Activated CD8-positive, alpha-beta T cell treated with anti-CD3 and anti-CD28 coated beads, Interleukin-2, amount 10 ng/mL, durations not matched to agents 7 days and 5 days (primary cell): ENCODE data around the gene HORMAD2. TPM values are rescaled to one million over a fixed set of nuclear protein-coding genes. Genes with fewer than 3 reads are reported as not detected.
A peak's percentile ranks its signal among the peaks of the same experiment; 100 is the strongest.

Source experiments
- ATAC-seq: fragments of 150-1000 bp; cut with Tn5 transposase; one replicate; pipeline ENCODE4 v1.10.0; 2021; ENCODE audit warnings: moderate library complexity
- CTCF ChIA-PET: fragments of 350-600 bp; sonication (Branson Sonifier 250); formaldehyde crosslinking; loops from one replicate; lab custom pipeline; 2021; ENCODE audit warnings: antibody characterized with exemption; lab: Charles Lee
- POLR2A ChIA-PET: fragments of 350-600 bp; sonication (Branson Sonifier 250); formaldehyde crosslinking; loops from one replicate; lab custom pipeline; 2021; ENCODE audit warnings: antibody characterized with exemption; lab: Charles Lee
- DNase-seq: peaks from one replicate; pipeline ENCODE4 v3.0.0-alpha.2; 2020
- H3K27ac Mint-ChIP-seq: one replicate; pipeline ENCODE4 v1.8.0; 2021; ENCODE audit warnings: mild to moderate bottlenecking, mixed read lengths
- H3K27me3 Mint-ChIP-seq: one replicate; pipeline ENCODE4 v1.8.0; 2021; ENCODE audit warnings: low read depth, mixed read lengths
- H3K36me3 Mint-ChIP-seq: one replicate; pipeline ENCODE4 v1.8.0; 2021; ENCODE audit warnings: low read depth, mixed read lengths
- H3K4me1 Mint-ChIP-seq: one replicate; pipeline ENCODE4 v1.8.0; 2021; ENCODE audit warnings: low read depth, mixed read lengths
- H3K4me3 Mint-ChIP-seq: one replicate; pipeline ENCODE4 v1.8.0; 2021; ENCODE audit warnings: mild to moderate bottlenecking, mixed read lengths
- H3K9me3 Mint-ChIP-seq: one replicate; pipeline ENCODE4 v1.8.0; 2022; ENCODE audit warnings: mixed read lengths; ENCODE audit not compliant: insufficient read depth
- total RNA-seq, 2 experiments: library from RNA; stranded (reverse); gene quantifications; one replicate each; pipeline ENCODE4 v1.2.3, GENCODE V29; 2021

Gene HORMAD2
- total RNA-seq, 2 experiments from 2014 or later: not detected

DNA sequence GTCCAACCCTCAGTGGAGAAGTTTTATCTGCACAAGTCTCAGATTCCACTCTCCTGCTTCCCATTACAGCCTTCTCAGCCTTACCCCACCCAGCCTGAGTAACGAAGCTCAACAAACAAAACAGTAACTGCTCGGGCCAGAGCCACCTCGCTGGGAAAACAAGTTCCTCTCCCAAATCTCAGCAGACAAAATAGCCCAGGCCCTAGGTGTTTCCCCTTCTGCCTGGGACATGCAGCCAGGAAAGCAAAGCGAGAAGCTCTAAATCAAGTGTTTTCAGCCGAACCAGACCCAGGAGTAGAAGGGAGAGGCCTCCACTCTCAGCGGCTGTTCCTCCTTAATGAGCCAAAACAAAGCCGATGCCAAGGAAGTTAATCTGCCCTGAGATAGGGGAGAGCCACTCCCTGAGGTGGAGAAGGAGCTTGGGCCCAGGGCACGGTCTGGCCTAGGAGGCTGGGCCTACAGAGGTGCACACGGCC is 122.3 kb downstream of the HORMAD2 start:
- Mint-ChIP-seq H3K27ac (no peak overlapping the region), H3K4me1 (peaks cover 56% of the 10 kb centered on the region), H3K36me3 (peaks cover 10% of the 10 kb centered on the region), H3K9me3 (no peaks in the 10 kb centered on the region), H3K27me3 (no peaks in the 10 kb centered on the region), H3K4me3 (no peak overlapping the region)
- ChIA-PET CTCF (interaction anchor here (0.7 to 1.4 kb wide), 3 partner anchors 9 to 55 kb away, joined by 3 to 4 read pairs (median 3); no protein-coding TSS in a partner anchor), POLR2A (interaction anchor here (0.7 kb wide), 1 partner anchor 43 kb away, joined by 3 read pairs; no protein-coding TSS in a partner anchor)
- no peak for ATAC-seq
- no peak for DNase-seq

DNA sequence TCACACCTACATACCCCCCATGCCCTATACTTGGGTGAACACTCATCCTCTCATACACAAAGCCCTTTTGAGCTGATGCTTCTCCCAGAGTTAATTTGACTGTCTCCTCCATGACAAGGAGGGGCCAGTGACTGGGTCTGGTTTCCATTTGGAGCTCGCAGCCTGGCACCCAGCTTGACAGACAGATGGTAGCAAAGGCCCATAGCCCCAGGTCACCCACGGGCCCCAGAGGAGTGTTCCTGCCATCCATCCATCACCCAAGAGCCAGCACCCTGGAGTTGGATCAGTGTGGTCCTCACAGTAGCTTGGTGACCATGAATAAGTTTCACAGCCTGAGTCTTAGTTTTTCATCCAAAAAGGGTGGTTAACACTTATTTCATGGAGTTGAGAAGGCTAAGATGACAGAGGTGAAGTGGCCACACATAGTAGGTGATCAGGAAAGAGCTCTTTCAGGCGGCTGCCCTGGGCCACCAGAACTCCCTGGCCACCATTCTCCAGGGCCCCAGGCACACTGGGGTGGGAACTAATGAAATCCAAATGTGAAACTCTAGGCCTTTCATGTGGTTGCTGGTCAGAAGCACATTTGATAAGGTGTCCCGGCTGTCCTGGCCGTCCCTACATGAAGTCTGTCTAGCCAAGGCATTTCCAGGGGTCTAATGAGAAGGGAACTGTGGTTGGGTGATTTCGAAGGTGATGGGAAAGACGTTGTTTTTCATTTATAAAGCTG is 123.9 kb downstream of the HORMAD2 start:
- H3K4me3 Mint-ChIP-seq: no peak overlapping the region
- POLR2A ChIA-PET: interaction anchor here (0.7 to 0.9 kb wide), 2 partner anchors 10 to 26 kb away, joined by 4 to 5 read pairs; no protein-coding TSS in a partner anchor
- H3K27ac Mint-ChIP-seq: peak overlapping the region; percentile 30
- DNase-seq (no peak), ATAC-seq (no peak)
- CTCF ChIA-PET: interaction anchor here (0.6 to 1.2 kb wide), 4 partner anchors 11 to 1072 kb away, joined by 3 to 4 read pairs (median 3); no protein-coding TSS in a partner anchor
- H3K9me3 Mint-ChIP-seq: no peaks in the 10 kb centered on the region
- H3K4me1 Mint-ChIP-seq: peaks cover 56% of the 10 kb centered on the region
- H3K36me3 Mint-ChIP-seq: peaks cover 10% of the 10 kb centered on the region
- no peaks in the 10 kb centered on the region for H3K27me3 Mint-ChIP-seq

DNA sequence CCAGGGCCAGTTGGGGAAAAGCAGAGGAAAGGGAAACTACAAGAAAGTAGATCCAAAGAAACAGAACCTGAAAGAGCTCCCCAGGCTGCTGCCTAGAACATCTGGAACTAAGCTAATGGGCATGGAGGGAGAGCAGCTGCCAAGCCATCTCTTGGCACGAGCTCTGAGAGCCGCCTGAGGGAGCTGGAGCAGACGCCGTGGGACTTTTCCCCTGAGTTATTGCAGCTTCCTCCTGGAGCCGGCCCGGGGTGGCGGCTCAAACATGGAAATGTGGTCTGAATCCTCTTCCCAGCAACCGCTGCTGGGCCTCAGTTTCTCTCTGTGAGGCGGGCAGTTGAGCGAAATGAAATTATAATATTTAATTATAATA is 124.5 kb downstream of the HORMAD2 start:
- H3K27ac Mint-ChIP-seq: peak overlapping the region; percentile 30
- H3K36me3 Mint-ChIP-seq: peaks cover 10% of the 10 kb centered on the region
- no peak for ATAC-seq
- H3K27me3 Mint-ChIP-seq: no peaks in the 10 kb centered on the region
- no peaks in the 10 kb centered on the region for H3K9me3 Mint-ChIP-seq
- ChIA-PET POLR2A (interaction anchor here (0.7 kb wide), 1 partner anchor 10 kb away, joined by 4 read pairs; no protein-coding TSS in a partner anchor), CTCF (interaction anchor here (0.6 to 1.2 kb wide), 4 partner anchors 10 to 1072 kb away, joined by 3 to 4 read pairs (median 3); no protein-coding TSS in a partner anchor)
- peaks cover 57% of the 10 kb centered on the region for H3K4me1 Mint-ChIP-seq
- no peak for DNase-seq
- no peak overlapping the region for H3K4me3 Mint-ChIP-seq

DNA sequence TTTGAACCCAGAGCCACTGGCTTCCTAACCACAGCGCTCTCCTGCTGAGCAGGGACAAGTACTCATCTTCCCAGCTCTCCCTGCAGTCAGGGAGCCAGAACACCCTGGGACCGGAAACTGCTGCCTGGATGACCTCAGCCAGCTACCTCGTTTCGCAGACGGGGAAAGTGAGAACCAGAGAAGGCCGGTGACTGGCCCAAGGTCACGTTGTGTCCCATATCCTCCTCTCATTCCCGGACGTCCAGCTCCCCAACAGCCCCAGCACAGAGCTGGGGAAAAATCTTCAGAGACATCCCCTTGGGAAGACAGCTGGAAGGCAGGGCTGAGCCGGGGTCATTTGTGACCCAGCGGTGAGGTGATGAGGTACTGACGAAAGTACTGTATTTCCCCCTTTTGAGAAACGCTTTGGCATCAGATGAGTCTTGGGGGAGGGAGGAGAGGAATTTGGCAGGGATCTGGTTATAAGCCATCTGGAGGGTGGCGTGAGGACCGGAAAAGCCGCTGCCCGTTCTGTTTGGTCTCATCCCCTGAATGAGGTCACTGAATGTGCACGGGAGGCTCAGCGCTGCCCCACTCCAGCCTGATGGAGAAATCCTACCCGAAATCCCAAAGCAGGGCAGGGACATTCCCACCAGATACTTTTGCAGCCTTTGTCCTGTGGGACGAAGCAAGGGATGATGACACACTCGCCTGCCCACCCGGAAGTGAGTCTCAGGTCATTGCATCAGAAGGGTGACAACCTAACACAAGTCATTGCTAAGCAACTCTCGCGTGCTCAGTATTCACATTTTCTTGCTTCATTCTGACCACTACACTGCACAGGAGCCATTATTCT is 125.2 kb downstream of the HORMAD2 start:
- ATAC-seq (no peak), DNase-seq (no peak)
- ChIA-PET POLR2A (no interaction called here), CTCF (interaction anchor here (1.2 to 2.2 kb wide), 2 partner anchors 9 to 10 kb away, joined by 3 to 6 read pairs; no protein-coding TSS in a partner anchor)
- Mint-ChIP-seq H3K4me3 (no peak overlapping the region), H3K4me1 (peaks cover 64% of the 10 kb centered on the region), H3K9me3 (no peaks in the 10 kb centered on the region), H3K36me3 (peaks cover 10% of the 10 kb centered on the region), H3K27me3 (no peaks in the 10 kb centered on the region), H3K27ac (peak overlapping the region; percentile 77)

DNA sequence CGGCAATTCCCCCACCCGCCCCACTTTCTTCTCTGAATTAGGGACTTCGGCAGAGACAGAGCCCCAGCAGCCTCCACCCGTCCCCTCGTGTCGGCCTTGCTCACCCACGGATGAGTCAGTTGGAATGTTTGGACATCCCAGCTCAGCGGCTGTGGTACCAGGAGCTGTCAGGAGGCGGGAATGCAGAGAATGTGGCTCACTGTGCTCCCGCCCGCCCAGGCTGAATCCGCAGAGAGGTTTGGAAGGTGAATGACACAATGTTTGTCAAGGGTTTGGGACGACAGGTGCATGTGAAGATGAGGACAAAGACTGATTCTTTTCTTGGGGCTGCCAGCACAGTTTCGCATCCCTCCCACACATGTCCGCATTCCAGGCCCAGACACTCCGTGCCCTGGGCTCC is 126.7 kb downstream of the HORMAD2 start:
- DNase-seq: no peak
- POLR2A ChIA-PET: no interaction called here
- Mint-ChIP-seq H3K4me3 (no peak overlapping the region), H3K4me1 (peaks cover 72% of the 10 kb centered on the region), H3K9me3 (no peaks in the 10 kb centered on the region), H3K36me3 (peaks cover 5% of the 10 kb centered on the region), H3K27me3 (no peaks in the 10 kb centered on the region), H3K27ac (peak overlapping the region; percentile 37)
- CTCF ChIA-PET: interaction anchor here (2.2 kb wide), 1 partner anchor 11 kb away, joined by 6 read pairs; no protein-coding TSS in a partner anchor
- ATAC-seq: no peak

DNA sequence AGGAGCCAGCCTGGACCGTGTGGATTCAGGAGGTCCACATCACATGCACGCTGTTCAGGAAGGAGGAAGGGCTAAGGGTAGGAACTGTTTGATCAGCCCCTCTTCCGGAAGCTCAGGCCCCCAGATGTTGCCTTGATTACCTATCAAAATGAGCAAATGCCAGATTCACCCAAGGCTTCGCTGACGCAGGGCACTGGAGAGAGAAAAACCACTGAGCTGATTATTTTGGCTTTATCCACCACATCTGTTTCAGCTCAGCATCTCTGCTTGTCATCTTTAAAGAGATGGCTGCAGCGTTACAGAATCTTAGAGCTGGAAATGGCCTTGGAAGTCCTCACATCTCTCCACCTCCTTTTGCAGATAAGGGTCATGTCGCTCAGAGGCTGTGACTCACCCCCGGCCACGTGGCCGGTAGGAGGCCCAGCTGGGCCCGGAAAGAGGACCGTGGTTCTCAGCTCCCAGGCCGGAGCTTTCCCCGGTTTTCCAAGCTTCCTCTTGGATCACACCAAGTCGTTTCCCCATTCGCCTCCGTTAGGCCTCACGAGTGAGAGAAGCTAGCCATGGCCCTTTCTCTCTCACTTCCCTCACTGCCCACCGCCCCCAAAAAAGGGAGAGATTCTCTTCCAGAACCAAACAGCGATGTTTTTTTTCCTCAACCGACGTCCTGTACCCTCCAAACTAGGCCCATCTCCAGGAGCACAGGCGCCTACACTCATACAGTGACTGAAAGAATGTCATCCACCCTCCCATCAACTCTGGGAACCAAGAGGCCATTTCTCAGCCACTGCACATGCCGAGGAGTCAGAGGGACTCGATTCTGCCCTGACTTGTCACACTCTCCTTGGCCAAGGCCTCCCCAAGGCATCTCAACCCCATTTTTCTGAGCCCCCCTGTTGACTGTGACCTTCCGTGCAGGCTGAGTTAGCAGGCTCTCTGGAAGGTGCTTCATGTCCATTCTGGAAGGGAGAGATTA is 128.7 kb downstream of the HORMAD2 start:
- Mint-ChIP-seq H3K36me3 (no peaks in the 10 kb centered on the region), H3K4me1 (peaks cover 87% of the 10 kb centered on the region), H3K27ac (peak overlapping the region; percentile 75), H3K9me3 (no peaks in the 10 kb centered on the region), H3K4me3 (no peak overlapping the region), H3K27me3 (no peaks in the 10 kb centered on the region)
- ChIA-PET CTCF (interaction anchor here (1.1 to 2.4 kb wide), 2 partner anchors 18 to 31 kb away, joined by 3 to 7 read pairs; no protein-coding TSS in a partner anchor), POLR2A (no interaction called here)
- no peak for DNase-seq
- no peak for ATAC-seq

DNA sequence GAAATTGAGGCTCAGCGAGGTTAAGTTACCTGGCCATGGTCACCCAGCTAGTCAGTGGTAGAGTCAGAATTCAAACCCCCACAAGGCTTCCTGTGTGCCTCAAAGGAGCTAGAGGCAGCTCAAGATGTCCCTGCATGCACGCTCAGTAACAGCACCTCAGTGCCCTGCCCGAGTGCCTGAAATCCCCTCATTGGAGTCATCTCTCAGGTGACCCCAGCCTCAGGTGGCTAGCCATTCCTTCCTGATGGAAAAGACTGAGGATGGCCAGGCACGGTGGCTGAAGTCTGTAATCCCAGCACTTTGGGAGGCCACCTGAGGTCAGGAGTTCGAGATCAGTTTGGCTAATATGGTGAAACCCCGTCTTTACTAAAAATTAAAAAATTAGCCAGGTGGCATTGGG is 129.4 kb downstream of the HORMAD2 start:
- ChIA-PET CTCF (interaction anchor here (1.1 to 2.4 kb wide), 2 partner anchors 18 to 32 kb away, joined by 3 to 7 read pairs; no protein-coding TSS in a partner anchor), POLR2A (no interaction called here)
- Mint-ChIP-seq H3K4me1 (peaks cover 87% of the 10 kb centered on the region), H3K4me3 (no peak overlapping the region), H3K36me3 (no peaks in the 10 kb centered on the region), H3K9me3 (no peaks in the 10 kb centered on the region), H3K27ac (peak overlapping the region; percentile 74), H3K27me3 (no peaks in the 10 kb centered on the region)
- ATAC-seq: no peak
- no peak for DNase-seq

DNA sequence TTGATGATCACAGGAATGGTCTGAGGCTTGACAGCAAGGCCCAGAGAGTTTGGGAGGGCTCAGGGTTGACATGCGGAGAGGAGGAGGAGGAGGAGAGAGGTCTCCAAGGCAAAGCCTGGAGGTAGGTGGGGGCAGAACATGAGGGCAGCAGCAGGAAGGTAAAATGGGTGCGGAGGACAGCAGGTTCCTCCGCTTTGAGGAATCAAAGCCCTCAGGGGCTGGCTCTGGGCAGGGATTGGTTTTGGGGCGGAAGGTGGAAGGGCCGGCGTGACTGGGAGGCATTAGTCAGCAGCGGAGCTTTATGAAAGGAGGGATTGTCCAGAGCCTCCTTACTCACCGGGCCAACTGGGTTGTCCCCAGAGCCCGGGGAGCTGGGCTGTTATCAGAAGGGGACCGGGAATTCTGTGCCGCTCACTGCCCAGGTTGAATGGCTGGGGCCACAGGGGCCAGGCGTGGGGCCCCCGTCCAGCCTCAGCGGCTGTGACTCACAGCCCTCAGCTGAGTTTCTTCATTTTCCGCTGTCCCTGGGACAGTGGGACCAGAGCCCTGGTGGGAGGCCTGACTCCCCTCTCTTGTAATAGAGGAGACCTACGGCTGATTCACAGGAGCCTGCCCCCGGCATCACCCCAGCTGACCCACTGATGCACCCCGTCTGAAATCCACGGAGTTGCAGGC is 130.1 kb downstream of the HORMAD2 start:
- Mint-ChIP-seq H3K4me3 (no peak overlapping the region), H3K9me3 (no peaks in the 10 kb centered on the region), H3K27ac (peak overlapping the region; percentile 45), H3K36me3 (no peaks in the 10 kb centered on the region), H3K27me3 (no peaks in the 10 kb centered on the region), H3K4me1 (peaks cover 92% of the 10 kb centered on the region)
- POLR2A ChIA-PET: no interaction called here
- CTCF ChIA-PET: interaction anchor here (2.4 kb wide), 1 partner anchor 19 kb away, joined by 7 read pairs; no protein-coding TSS in a partner anchor
- ATAC-seq: no peak
- no peak for DNase-seq

DNA sequence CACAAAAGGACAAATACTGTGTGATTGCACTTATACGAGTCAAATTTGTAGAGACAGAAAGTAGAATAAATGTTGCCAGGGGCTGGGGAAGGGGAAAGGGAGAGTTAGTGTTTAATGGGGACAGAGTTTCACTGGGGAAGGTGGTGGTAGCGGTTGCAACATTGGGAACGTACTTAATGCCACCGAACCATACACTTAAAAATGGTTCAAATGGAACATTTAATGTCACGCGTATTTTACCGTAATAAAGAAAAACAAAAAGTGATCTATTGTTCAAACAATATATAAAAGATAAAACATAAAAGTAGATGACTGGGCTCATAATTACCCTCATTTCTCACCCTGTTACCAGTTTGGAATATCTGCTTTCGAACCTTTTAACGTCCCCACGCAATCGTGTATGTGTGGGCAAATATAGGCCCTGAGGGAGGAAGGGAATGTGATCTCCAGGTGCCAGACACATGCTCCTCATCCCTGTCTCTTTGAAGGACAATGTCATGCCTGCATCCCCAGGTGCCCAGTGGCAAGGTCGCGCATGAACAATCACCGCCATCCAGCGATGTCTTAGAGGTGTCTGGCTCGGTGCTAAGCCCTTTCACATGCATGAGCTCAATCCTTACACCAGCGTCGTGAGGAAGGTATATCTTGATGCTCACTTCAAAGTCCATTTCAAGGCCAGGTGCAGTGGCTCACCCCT is 131.0 kb downstream of the HORMAD2 start:
- DNase-seq (no peak), ATAC-seq (no peak)
- POLR2A ChIA-PET: no interaction called here
- Mint-ChIP-seq H3K27me3 (no peaks in the 10 kb centered on the region), H3K36me3 (peaks cover 2% of the 10 kb centered on the region), H3K27ac (peak overlapping the region; percentile 54), H3K4me1 (peaks cover 93% of the 10 kb centered on the region), H3K9me3 (no peaks in the 10 kb centered on the region), H3K4me3 (no peak overlapping the region)
- CTCF ChIA-PET: no interaction called here
